H9 (cell line): ENCODE measurements around the gene SLC25A24. TPM values are rescaled to one million over a fixed set of nuclear protein-coding genes. Genes with fewer than 3 reads are reported as not detected.

Experiments used
- DNase-seq: peaks from one replicate; pipeline ENCODE4 v3.0.0-alpha.2; 2017
- H2AFZ ChIP-seq: one replicate; pipeline ENCODE4 v1.6.1; 2013; ENCODE audit warnings: mild to moderate bottlenecking, low read length, control low read depth, moderate library complexity
- H2AK5ac ChIP-seq: 2 replicates; pipeline ENCODE4 v1.6.1; 2013; ENCODE audit warnings: low read length, control low read depth, mixed read lengths; ENCODE audit not compliant: insufficient read length
- H2BK120ac ChIP-seq: one replicate; pipeline ENCODE4 v1.6.1; 2013; ENCODE audit warnings: low read depth, mild to moderate bottlenecking, low read length, control low read depth, inconsistent platforms; ENCODE audit not compliant: poor library complexity, severe bottlenecking
- H2BK12ac ChIP-seq: 2 replicates; pipeline ENCODE4 v1.6.1; 2013; ENCODE audit warnings: low read length, control low read depth, mixed read lengths, low read depth; ENCODE audit not compliant: insufficient read length
- H2BK15ac ChIP-seq: 2 replicates; pipeline ENCODE4 v1.6.1; 2013; ENCODE audit warnings: low read depth, low read length, control low read depth
- H2BK20ac ChIP-seq: one replicate; pipeline ENCODE4 v1.6.1; 2013; ENCODE audit warnings: low read depth, mild to moderate bottlenecking, low read length, control low read depth, inconsistent platforms; ENCODE audit not compliant: poor library complexity, severe bottlenecking
- H2BK5ac ChIP-seq: 2 replicates; pipeline ENCODE4 v1.6.1; 2013; ENCODE audit warnings: low read length, control low read depth, mixed read lengths; ENCODE audit not compliant: insufficient read length
- H3K14ac ChIP-seq: 2 replicates; pipeline ENCODE4 v1.6.1; 2013; ENCODE audit warnings: low read length, control low read depth; ENCODE audit not compliant: insufficient read depth
- H3K18ac ChIP-seq: 2 replicates; pipeline ENCODE4 v1.6.1; 2013; ENCODE audit warnings: low read depth, mild to moderate bottlenecking, mixed read lengths, low read length, control low read depth; ENCODE audit not compliant: insufficient read length
- H3K23ac ChIP-seq: 2 replicates; pipeline ENCODE4 v1.6.1; 2013; ENCODE audit warnings: low read length, control low read depth, mixed read lengths, low read depth; ENCODE audit not compliant: insufficient read length
- H3K23me2 ChIP-seq: 2 replicates; pipeline ENCODE4 v1.6.1; 2013; ENCODE audit warnings: low read depth, mild to moderate bottlenecking, mixed read lengths, low read length, control low read depth; ENCODE audit not compliant: insufficient read length, poor library complexity, severe bottlenecking
- H3K27ac ChIP-seq: 2 replicates; pipeline ENCODE4 v1.5.1; 2013; ENCODE audit warnings: low read length, control low read depth, mixed read lengths, low read depth; ENCODE audit not compliant: insufficient read length
- H3K27me3 ChIP-seq: 2 replicates; pipeline ENCODE4 v1.6.1; 2013; ENCODE audit warnings: low read length, control low read depth, inconsistent platforms; ENCODE audit not compliant: insufficient read depth
- H3K4ac ChIP-seq: 2 replicates; pipeline ENCODE4 v1.6.1; 2013; ENCODE audit warnings: low read depth, mild to moderate bottlenecking, control low read depth, inconsistent platforms, low read length, moderate library complexity
- H3K4me1 ChIP-seq: 2 replicates; pipeline ENCODE4 v1.6.1; 2013; ENCODE audit warnings: low read length, control low read depth, inconsistent platforms; ENCODE audit not compliant: insufficient read depth
- H3K4me2 ChIP-seq: 2 replicates; pipeline ENCODE4 v1.6.1; 2013; ENCODE audit warnings: low read length, control low read depth, mixed read lengths; ENCODE audit not compliant: insufficient read length, insufficient read depth
- H3K56ac ChIP-seq: 2 replicates; pipeline ENCODE4 v1.6.1; 2013; ENCODE audit warnings: low read depth, mild to moderate bottlenecking, mixed read lengths, low read length, control low read depth; ENCODE audit not compliant: insufficient read length
- H3K79me1 ChIP-seq: 2 replicates; pipeline ENCODE4 v1.6.1; 2013; ENCODE audit warnings: low read depth, mild to moderate bottlenecking, moderate library complexity, low read length, control low read depth, inconsistent platforms; ENCODE audit not compliant: insufficient read depth, poor library complexity, severe bottlenecking
- H3K79me2 ChIP-seq: 2 replicates; pipeline ENCODE4 v1.6.1; 2013; ENCODE audit warnings: low read length, control low read depth, inconsistent platforms; ENCODE audit not compliant: insufficient read depth
- H3K9ac ChIP-seq: 2 replicates; pipeline ENCODE4 v1.6.1; 2013; ENCODE audit warnings: low read length, control low read depth, mixed read lengths; ENCODE audit not compliant: insufficient read length; ENCODE audit errors: extremely low read depth
- H3K9me3 ChIP-seq: one replicate; pipeline ENCODE4 v1.6.1; 2013; ENCODE audit warnings: low read depth, low read length, inconsistent platforms; ENCODE audit not compliant: control insufficient read depth
- H3T11ph ChIP-seq: one replicate; pipeline ENCODE4 v1.6.1; 2013; ENCODE audit warnings: mild to moderate bottlenecking, low read length, control low read depth, inconsistent platforms
- H4K20me1 ChIP-seq: one replicate; pipeline ENCODE4 v1.6.1; 2013; ENCODE audit not compliant: control insufficient read depth, insufficient read length, insufficient read depth
- H4K5ac ChIP-seq: 2 replicates; pipeline ENCODE4 v1.6.1; 2013; ENCODE audit warnings: low read depth, mild to moderate bottlenecking, mixed read lengths, low read length, control low read depth; ENCODE audit not compliant: insufficient read length
- H4K8ac ChIP-seq: replicated peaks from 2 replicates; pipeline ENCODE4 v1.6.1; 2013; ENCODE audit warnings: low read length, control low read depth, mixed read lengths, low read depth; ENCODE audit not compliant: insufficient read length
- H4K91ac ChIP-seq: 2 replicates; pipeline ENCODE4 v1.6.1; 2013; ENCODE audit warnings: low read depth, mild to moderate bottlenecking, moderate library complexity, mixed read lengths, low read length, control low read depth; ENCODE audit not compliant: insufficient read length
- H3K27ac Mint-ChIP-seq, 3 experiments: 2 replicates in 2 of 3; 3 replicates in 1 of 3; pipeline ENCODE4 v1.8.0; 2020 to 2021; ENCODE audit warnings: mixed read lengths in 3 of 3, mild to moderate bottlenecking in 1 of 3, moderate library complexity in 1 of 3
- H3K27me3 Mint-ChIP-seq: 2 replicates; pipeline ENCODE4 v1.8.0; 2021; ENCODE audit warnings: low read depth, mild to moderate bottlenecking, moderate library complexity, mixed read lengths
- H3K36me3 Mint-ChIP-seq, 3 experiments: 2 replicates in 2 of 3; 3 replicates in 1 of 3; pipeline ENCODE4 v1.8.0; 2020 to 2021; ENCODE audit warnings: low read depth in 3 of 3, mixed read lengths in 3 of 3; ENCODE audit not compliant: insufficient read depth in 1 of 3
- H3K4me1 Mint-ChIP-seq, 2 experiments: 2 replicates each; pipeline ENCODE4 v1.8.0; 2020; ENCODE audit warnings: mixed read lengths in 2 of 2
- H3K4me3 Mint-ChIP-seq, 2 experiments: 2 replicates in 1 of 2; 3 replicates in 1 of 2; pipeline ENCODE4 v1.8.0; 2020 to 2021; ENCODE audit warnings: mild to moderate bottlenecking in 2 of 2, mixed read lengths in 2 of 2, moderate library complexity in 1 of 2
- H3K9me3 Mint-ChIP-seq, 2 experiments: 2 replicates in 1 of 2; 3 replicates in 1 of 2; pipeline ENCODE4 v1.8.0; 2020; ENCODE audit warnings: mild to moderate bottlenecking in 2 of 2, mixed read lengths in 2 of 2, moderate library complexity in 1 of 2
- WGBS: extraction: QIAGEN DNeasy Blood & Tissue Kit; methylation state at CpG from one replicate; pipeline ENCODE4 v1.1.7; 2013; ENCODE audit warnings: missing lambda C conversion rate, low lambda C conversion rate, mixed read lengths; ENCODE audit not compliant: insufficient read length; ENCODE audit errors: extremely low coverage; 5-methylcytosine and 5-hydroxymethylcytosine counted together
- total RNA-seq: library from RNA; stranded (reverse); gene quantifications from 2 replicates; pipeline ENCODE4 v1.2.1, GENCODE V29; 2021
- TF ChIP-seq, protein P1 (sequence below): fragments of 200-600 bp; sonication (generic); conservative IDR thresholded peaks from 3 replicates; pipeline ENCODE4 v1.8.0; 2021; ENCODE audit warnings: antibody characterized with exemption, mild to moderate bottlenecking

SLC25A24 gene
- total RNA-seq, 1 experiment from 2014 or later, result 35.1 TPM

- peaks cover 7% of the 10 kb centered on the region for H3K4me1 ChIP-seq
- TF ChIP-seq, protein P1, sequence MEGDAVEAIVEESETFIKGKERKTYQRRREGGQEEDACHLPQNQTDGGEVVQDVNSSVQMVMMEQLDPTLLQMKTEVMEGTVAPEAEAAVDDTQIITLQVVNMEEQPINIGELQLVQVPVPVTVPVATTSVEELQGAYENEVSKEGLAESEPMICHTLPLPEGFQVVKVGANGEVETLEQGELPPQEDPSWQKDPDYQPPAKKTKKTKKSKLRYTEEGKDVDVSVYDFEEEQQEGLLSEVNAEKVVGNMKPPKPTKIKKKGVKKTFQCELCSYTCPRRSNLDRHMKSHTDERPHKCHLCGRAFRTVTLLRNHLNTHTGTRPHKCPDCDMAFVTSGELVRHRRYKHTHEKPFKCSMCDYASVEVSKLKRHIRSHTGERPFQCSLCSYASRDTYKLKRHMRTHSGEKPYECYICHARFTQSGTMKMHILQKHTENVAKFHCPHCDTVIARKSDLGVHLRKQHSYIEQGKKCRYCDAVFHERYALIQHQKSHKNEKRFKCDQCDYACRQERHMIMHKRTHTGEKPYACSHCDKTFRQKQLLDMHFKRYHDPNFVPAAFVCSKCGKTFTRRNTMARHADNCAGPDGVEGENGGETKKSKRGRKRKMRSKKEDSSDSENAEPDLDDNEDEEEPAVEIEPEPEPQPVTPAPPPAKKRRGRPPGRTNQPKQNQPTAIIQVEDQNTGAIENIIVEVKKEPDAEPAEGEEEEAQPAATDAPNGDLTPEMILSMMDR, result no peak
- H3K4me1 Mint-ChIP-seq, result peaks cover 20 to 26% of the 10 kb centered on the region in 2 experiments
Measured at GRCh38 chr1:108201687-108202086, 1.5 kb upstream of the SLC25A24 start.

More at GRCh38 chr1:108201687-108202086, 1.5 kb upstream of the SLC25A24 start:
- H3K18ac ChIP-seq, result no peak overlapping the region
- H3K23me2 ChIP-seq, result peaks cover 5% of the 10 kb centered on the region
- H3K14ac ChIP-seq, result no peak overlapping the region
- Mint-ChIP-seq H3K27ac (no peak overlapping the region), H3K4me3 (no peak overlapping the region), H3K36me3 (peaks cover 0 to 11% (median 9%) of the 10 kb centered on the region in 3 experiments; a peak in 3 of 7 replicates), H3K9me3 (peaks cover 4 to 7% of the 10 kb centered on the region in 2 experiments; a peak in 4 of 5 replicates), H3K27me3 (peaks cover 10% of the 10 kb centered on the region)
- H3K27ac ChIP-seq, result no peak overlapping the region
- H3T11ph ChIP-seq, result no peak overlapping the region
- H3K4ac ChIP-seq, result no peak overlapping the region
- H2BK20ac ChIP-seq, result no peak overlapping the region
- no peak overlapping the region for H3K9ac ChIP-seq
- no peak overlapping the region for H4K8ac ChIP-seq
- no peak overlapping the region for H2AFZ ChIP-seq
- no CpG with 5 or more reads among the region's 5 CpGs for WGBS
- no peak overlapping the region for H2AK5ac ChIP-seq
- 0 out of 2 replicates have a peak, but pooled peaks cover 2% of the 10 kb centered on the region for H3K27me3 ChIP-seq
- H3K56ac ChIP-seq, result no peak overlapping the region
- no peaks in the 10 kb centered on the region for H3K79me1 ChIP-seq
- no peak overlapping the region for H2BK15ac ChIP-seq
- H2BK120ac ChIP-seq, result no peak overlapping the region
- H4K20me1 ChIP-seq, result no peaks in the 10 kb centered on the region
- H3K79me2 ChIP-seq, result peaks cover 7% of the 10 kb centered on the region; the same call in 1 of the 2 replicates
- H3K9me3 ChIP-seq, result no peaks in the 10 kb centered on the region
- no peak overlapping the region for H2BK12ac ChIP-seq
- no peak overlapping the region for H3K23ac ChIP-seq
- no peak for DNase-seq
- H4K5ac ChIP-seq, result no peak overlapping the region
- no peak overlapping the region for H4K91ac ChIP-seq
- no peak overlapping the region for H2BK5ac ChIP-seq
- no peak overlapping the region for H3K4me2 ChIP-seq
